Gastrocnemius medialis (tissue), 4 donors: Measurements from ENCODE around the gene NPIPB8. TPM values are rescaled to one million over a fixed set of nuclear protein-coding genes. Genes with fewer than 3 reads are reported as not detected.
"Not testable (repeated sequence)": the region's sequence is repeated elsewhere in the genome, so short reads cannot be mapped to it uniquely, and the experiment has no call there.

ENCODE experiments used
- ATAC-seq, 2 donors: fragments of 150-250 bp; one replicate each; pipeline ENCODE4 v1.9.1; 2016
- DNase-seq, 2 donors: peaks; one replicate each; pipeline ENCODE4 v3.0.0-alpha.2; 2019
- H3K27ac ChIP-seq, 4 donors: fragments of 200-600 bp; sonication (generic); 1 replicate in 1 of 4; 2 replicates in 3 of 4; pipeline ENCODE4 v1.5.1; 2016 to 2018; ENCODE audit warnings: mild to moderate bottlenecking in 2 of 4, moderate library complexity in 1 of 4
- H3K27me3 ChIP-seq, 3 donors: fragments of 200-600 bp; sonication (generic) in 2 of 3; 1 replicate in 1 of 3; 2 replicates in 2 of 3; pipeline versions ENCODE4 v1.5.1 to v1.6.0; 2016 to 2019; ENCODE audit warnings: mild to moderate bottlenecking in 1 of 3, moderate library complexity in 1 of 3
- H3K36me3 ChIP-seq, 2 donors: fragments of 200-600 bp; sonication (generic) in 1 of 2; one replicate each; pipeline ENCODE4 v1.5.1; 2017 to 2018
- H3K4me1 ChIP-seq, 2 donors: fragments of 200-600 bp; sonication (generic) in 1 of 2; one replicate each; pipeline ENCODE4 v1.5.1; 2016 to 2017; ENCODE audit warnings: mild to moderate bottlenecking in 2 of 2
- H3K4me3 ChIP-seq, 4 donors: fragments of 200-600 bp; sonication (generic) in 3 of 4; 1 replicate in 1 of 4; 2 replicates in 3 of 4; pipeline ENCODE4 v1.5.1; 2016 to 2019; ENCODE audit warnings: mild to moderate bottlenecking in 2 of 4
- H3K9me3 ChIP-seq, 3 donors: fragments of 200-600 bp; sonication (generic) in 2 of 3; 1 replicate in 1 of 3; 2 replicates in 2 of 3; pipeline ENCODE4 v1.5.1; 2016 to 2019
- POLR2A ChIP-seq, 2 donors: fragments of 450-650 bp; IDR thresholded peaks; one replicate each; pipeline ENCODE4 v1.6.1; 2017; ENCODE audit warnings: antibody characterized with exemption in 2 of 2, mild to moderate bottlenecking in 2 of 2, moderate library complexity in 2 of 2
- in situ Hi-C, 4 donors: fragments of 200-750 bp; cut with MboI; loops; one replicate each; pipeline versions ENCODE4 v1.15.0 to v1.8.0; 2017; ENCODE audit warnings: low sequenced_read_pairs in 4 of 4
- intact Hi-C: fragments of 100-400 bp; cut with DNase I; formaldehyde crosslinking; loops from one replicate; pipeline ENCODE4 v1.15.1; 2023; ENCODE audit warnings: low total_unique reads
- total RNA-seq, 4 donors: library from RNA; depleted of rRNA; stranded (reverse); fragments of >200 nt; gene quantifications; one replicate each; pipeline versions ENCODE4 v1.1.0 to v1.2.3, GENCODE V29; 2016
- TF ChIP-seq, protein P1 (sequence below), 5 experiments: fragments of 450-650 bp in 3 of 5; fragments of 200-600 bp in 2 of 5; sonication (generic) in 2 of 5; IDR thresholded peaks in 4 of 5; conservative IDR thresholded peaks in 1 of 5; 1 replicate in 4 of 5; 2 replicates in 1 of 5; pipeline ENCODE4 v1.5.1; 2016 to 2019; ENCODE audit warnings: antibody characterized with exemption in 5 of 5, mild to moderate bottlenecking in 3 of 5, moderate library complexity in 3 of 5

Gene NPIPB8
- total RNA-seq, 4 donors from 2014 or later, result 0.31 TPM; not detected in 3

DNA sequence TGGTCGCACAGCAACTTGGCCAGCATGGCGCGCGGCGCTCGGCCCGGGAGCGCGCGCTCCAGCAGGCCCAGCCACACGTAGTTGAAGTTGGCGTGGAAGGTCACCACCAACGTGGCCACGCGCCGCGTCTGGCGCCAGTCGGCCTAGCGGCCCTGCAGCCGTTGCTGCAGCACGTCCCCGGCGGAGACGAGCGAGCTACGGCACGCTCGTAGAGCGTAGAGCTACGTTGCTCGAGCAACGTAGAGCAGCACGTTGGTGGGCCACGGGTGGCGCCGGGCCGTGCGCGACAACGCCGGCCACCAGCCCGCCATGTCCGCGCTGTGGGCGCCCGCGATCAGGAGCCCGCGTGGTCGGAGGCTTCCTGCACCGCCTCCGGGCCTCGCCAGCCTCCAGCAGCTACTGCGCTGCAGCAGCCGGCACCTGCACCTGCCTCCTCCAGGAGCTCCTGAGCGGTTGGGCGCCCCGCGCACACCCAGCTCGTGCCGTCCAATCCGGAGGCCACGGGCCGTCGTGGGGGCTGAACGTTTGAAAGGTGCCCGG lies 14.6 kb upstream of the NPIPB8 start:
- Histone ChIP-seq H3K36me3 (no peaks in the 10 kb centered on the region), H3K4me1 (peaks cover 0 to 4% of the 10 kb centered on the region in 2 donors), H3K9me3 (no peaks in the 10 kb centered on the region), H3K27me3 (no peaks in the 10 kb centered on the region), H3K27ac (peak overlapping the region in 2 of 4 donors; percentile 14 to 26), H3K4me3 (peak overlapping the region; percentile 49 to 64 (median 51))
- ATAC-seq, result peak; percentile 80 to 89
- DNase-seq, result peak in 1 of 2 donors; percentile 27
- no peak for TF ChIP-seq POLR2A (IDR thresholded peaks at IDR 0.05)
- TF ChIP-seq, protein P1, sequence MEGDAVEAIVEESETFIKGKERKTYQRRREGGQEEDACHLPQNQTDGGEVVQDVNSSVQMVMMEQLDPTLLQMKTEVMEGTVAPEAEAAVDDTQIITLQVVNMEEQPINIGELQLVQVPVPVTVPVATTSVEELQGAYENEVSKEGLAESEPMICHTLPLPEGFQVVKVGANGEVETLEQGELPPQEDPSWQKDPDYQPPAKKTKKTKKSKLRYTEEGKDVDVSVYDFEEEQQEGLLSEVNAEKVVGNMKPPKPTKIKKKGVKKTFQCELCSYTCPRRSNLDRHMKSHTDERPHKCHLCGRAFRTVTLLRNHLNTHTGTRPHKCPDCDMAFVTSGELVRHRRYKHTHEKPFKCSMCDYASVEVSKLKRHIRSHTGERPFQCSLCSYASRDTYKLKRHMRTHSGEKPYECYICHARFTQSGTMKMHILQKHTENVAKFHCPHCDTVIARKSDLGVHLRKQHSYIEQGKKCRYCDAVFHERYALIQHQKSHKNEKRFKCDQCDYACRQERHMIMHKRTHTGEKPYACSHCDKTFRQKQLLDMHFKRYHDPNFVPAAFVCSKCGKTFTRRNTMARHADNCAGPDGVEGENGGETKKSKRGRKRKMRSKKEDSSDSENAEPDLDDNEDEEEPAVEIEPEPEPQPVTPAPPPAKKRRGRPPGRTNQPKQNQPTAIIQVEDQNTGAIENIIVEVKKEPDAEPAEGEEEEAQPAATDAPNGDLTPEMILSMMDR (IDR thresholded peaks at IDR 0.05 in 4 of 5, conservative IDR thresholded peaks at IDR 0.05 in 1 of 5), result no peak
- intact Hi-C loops, result no loop called here
- in situ Hi-C loops, result loop anchor here in 1 of 4 donors (25.0 kb wide), 1 partner anchor 136 kb away; the partner anchor contains the start of genes APOBR and CLN3

DNA sequence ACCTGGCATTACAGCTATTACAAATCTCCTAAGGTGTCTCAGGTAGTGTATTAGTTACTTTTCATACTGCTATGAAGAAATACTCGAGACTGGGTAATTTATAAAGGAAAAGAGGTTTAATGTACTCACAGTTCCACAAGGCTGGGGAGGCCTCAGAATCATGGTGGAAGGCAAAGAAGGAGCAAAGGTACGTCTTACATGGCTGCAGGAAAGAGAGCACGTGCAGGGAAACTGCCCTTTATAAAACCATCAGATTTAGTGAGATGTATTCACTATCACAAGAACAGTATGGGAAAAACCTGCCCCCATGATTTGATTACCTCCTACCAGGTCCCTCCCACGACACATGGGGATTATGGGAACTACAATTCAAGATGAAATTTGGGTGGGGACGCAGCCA lies 7.0 kb upstream of the NPIPB8 start:
- DNase-seq, H3K27ac ChIP-seq, ATAC-seq, H3K9me3 ChIP-seq, H3K4me3 ChIP-seq, intact Hi-C loops, H3K4me1 ChIP-seq, in situ Hi-C loops, H3K36me3 ChIP-seq, H3K27me3 ChIP-seq: not testable (repeated sequence)

DNA sequence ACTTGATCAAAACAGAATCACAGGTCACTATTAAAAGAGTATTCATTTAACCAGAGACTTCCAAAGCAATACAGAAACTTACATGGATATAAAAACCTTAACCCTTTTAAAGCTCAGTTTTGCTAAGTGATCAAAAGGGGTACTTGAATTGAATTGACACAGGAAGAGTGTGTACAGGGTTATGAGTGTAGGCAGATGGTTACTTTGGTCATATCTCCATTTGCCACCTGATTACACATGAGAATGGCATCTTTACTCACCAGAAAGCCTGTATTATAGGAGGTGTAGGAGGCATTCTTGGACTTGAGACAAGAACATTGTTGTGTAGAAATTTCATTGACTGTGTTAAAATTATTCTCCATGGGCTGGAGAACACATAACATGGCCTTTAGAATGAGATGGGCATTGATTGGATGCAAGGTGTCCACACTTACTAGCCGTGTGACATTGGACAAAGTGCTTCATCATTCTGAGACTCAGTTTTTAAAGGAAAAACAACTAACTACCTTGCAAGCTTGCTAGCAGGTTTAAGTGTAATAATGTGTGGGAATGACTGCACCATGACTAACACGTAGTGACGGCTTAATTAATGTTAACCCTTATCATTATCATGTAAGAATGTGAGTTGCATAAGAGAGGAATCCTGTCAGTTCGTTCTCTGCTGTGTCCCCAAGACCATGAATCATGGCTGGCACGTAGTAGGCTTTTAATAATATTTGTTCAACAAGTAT lies 1.6 kb upstream of the NPIPB8 start:
- intact Hi-C loops, H3K9me3 ChIP-seq, H3K4me1 ChIP-seq, H3K36me3 ChIP-seq, H3K4me3 ChIP-seq, H3K27ac ChIP-seq, H3K27me3 ChIP-seq, DNase-seq, ATAC-seq, in situ Hi-C loops: not testable (repeated sequence)

- H3K9me3 ChIP-seq, H3K4me3 ChIP-seq, in situ Hi-C loops, H3K27me3 ChIP-seq, H3K27ac ChIP-seq, DNase-seq, ATAC-seq, H3K4me1 ChIP-seq, H3K36me3 ChIP-seq, intact Hi-C loops: not testable (repeated sequence)
Observed at GRCh38 chr16:28638359-28638758, 494 bp downstream of the NPIPB8 start.

DNA sequence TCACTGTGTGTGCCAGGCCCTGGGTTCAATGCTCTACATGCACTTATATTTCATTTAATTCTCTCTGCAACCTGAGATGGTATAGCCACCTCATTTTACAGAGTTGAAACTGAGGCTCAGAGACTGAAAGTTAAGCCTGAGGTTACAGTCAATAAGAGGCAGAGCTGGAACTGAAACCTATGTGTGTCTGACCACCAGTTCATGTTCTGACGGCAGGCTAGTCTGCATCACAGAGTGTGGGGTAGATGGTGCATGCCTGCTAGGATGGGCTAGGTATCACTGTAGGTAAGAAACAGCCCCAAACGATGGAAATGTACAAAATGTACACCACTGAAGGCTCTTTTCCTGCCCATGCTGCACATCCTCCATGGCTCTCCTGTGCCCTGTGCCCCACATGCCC lies 2.1 kb downstream of the NPIPB8 start:
- H3K27ac ChIP-seq, H3K4me1 ChIP-seq, intact Hi-C loops, DNase-seq, in situ Hi-C loops, ATAC-seq, H3K36me3 ChIP-seq, H3K4me3 ChIP-seq, H3K27me3 ChIP-seq, H3K9me3 ChIP-seq: not testable (repeated sequence)

GRCh38 chr16:28666264-28666663 lies 28.4 kb downstream of the NPIPB8 start:
- H3K4me1 ChIP-seq, H3K27me3 ChIP-seq, in situ Hi-C loops, H3K27ac ChIP-seq, H3K4me3 ChIP-seq, ATAC-seq, H3K9me3 ChIP-seq, DNase-seq, H3K36me3 ChIP-seq, intact Hi-C loops: not testable (repeated sequence)

- H3K9me3 ChIP-seq, H3K27ac ChIP-seq, intact Hi-C loops, H3K4me3 ChIP-seq, H3K27me3 ChIP-seq, ATAC-seq, H3K4me1 ChIP-seq, DNase-seq, H3K36me3 ChIP-seq, in situ Hi-C loops: not testable (repeated sequence)
Observed at GRCh38 chr16:28667480-28667879, 29.6 kb downstream of the NPIPB8 start.

GRCh38 chr16:28668199-28668598 lies 30.3 kb downstream of the NPIPB8 start:
- H3K4me3 ChIP-seq, ATAC-seq, in situ Hi-C loops, H3K27me3 ChIP-seq, DNase-seq, H3K27ac ChIP-seq, H3K36me3 ChIP-seq, intact Hi-C loops, H3K9me3 ChIP-seq, H3K4me1 ChIP-seq: not testable (repeated sequence)

DNA sequence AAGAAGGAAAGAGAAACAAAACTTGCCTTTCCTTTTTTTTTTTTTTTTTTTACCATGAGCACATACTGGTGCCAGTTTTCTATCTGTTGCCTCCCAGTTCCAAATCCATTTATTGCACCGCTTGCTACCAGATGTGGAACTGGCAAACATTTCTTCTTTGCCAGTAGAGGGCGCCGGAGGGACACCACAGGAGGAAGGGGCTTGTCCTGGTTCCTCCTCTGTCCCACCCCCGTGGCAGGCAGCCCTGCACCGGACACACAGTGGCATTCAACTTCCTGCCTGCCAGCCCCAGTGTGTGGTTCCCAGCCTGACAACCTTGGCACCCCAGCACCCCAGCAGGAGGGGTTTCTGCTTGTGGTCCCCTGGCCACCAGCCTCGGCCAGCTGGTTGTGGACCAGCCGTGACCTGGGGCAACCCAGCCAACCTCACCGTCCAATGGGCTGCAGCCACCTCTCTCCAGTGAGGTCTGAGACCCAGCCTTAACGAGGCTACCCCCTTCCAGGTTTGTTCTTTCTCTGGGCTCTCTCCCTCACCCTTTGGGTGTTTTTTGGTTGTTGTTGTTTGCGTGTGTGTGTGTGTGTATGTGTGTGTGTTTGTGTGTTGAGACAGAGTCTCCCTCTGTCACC lies 50.6 kb downstream of the NPIPB8 start:
- peak; percentile 79 to 95 for ATAC-seq

GRCh38 chr16:28689425-28689824 lies 51.6 kb downstream of the NPIPB8 start:
- H3K4me3 ChIP-seq, H3K36me3 ChIP-seq, intact Hi-C loops, H3K27me3 ChIP-seq, in situ Hi-C loops, H3K9me3 ChIP-seq, ATAC-seq, H3K4me1 ChIP-seq, H3K27ac ChIP-seq, DNase-seq: not testable (repeated sequence)

More for the DNA sequence above, 50.6 kb downstream of the NPIPB8 start:
- H3K36me3 ChIP-seq, H3K27ac ChIP-seq, intact Hi-C loops, H3K27me3 ChIP-seq, DNase-seq, in situ Hi-C loops, H3K9me3 ChIP-seq, H3K4me3 ChIP-seq, H3K4me1 ChIP-seq: not testable (repeated sequence)

GRCh38 chr16:28691722-28692121 lies 53.9 kb downstream of the NPIPB8 start:
- H3K9me3 ChIP-seq, H3K4me3 ChIP-seq, H3K36me3 ChIP-seq, in situ Hi-C loops, H3K4me1 ChIP-seq, DNase-seq, H3K27me3 ChIP-seq, ATAC-seq, H3K27ac ChIP-seq, intact Hi-C loops: not testable (repeated sequence)
